Progenitor cell of endocrine pancreas (in vitro differentiated cells): ENCODE results near the gene TXNRD1. TPM values are rescaled to one million over a fixed set of nuclear protein-coding genes. Genes with fewer than 3 reads are reported as not detected.

Experiments used
- DNase-seq: peaks from one replicate; pipeline ENCODE4 v3.0.0; 2021; ENCODE audit warnings: low spot score; ENCODE audit not compliant: unreplicated experiment
- H3K27ac Mint-ChIP-seq: 2 replicates; pipeline ENCODE4 v1.8.0; 2021; ENCODE audit warnings: mild to moderate bottlenecking, moderate library complexity, mixed read lengths
- H3K27me3 Mint-ChIP-seq: 2 replicates; pipeline ENCODE4 v1.8.0; 2021; ENCODE audit warnings: mixed read lengths
- H3K36me3 Mint-ChIP-seq: 2 replicates; pipeline ENCODE4 v1.8.0; 2022; ENCODE audit warnings: mixed read lengths; ENCODE audit not compliant: insufficient read depth
- H3K4me1 Mint-ChIP-seq: 2 replicates; pipeline ENCODE4 v1.8.0; 2021; ENCODE audit warnings: low read depth, mixed read lengths
- H3K4me3 Mint-ChIP-seq: 2 replicates; pipeline ENCODE4 v1.8.0; 2021; ENCODE audit warnings: low read depth, mild to moderate bottlenecking, moderate library complexity, mixed read lengths
- H3K9me3 Mint-ChIP-seq: 2 replicates; pipeline ENCODE4 v1.8.0; 2021; ENCODE audit warnings: low read depth, mixed read lengths
- total RNA-seq: library from RNA; stranded (reverse); gene quantifications from 2 replicates; pipeline ENCODE4 v1.2.1, GENCODE V29; 2021
- TF ChIP-seq, protein P1 (sequence below): fragments of 200-600 bp; sonication (generic); IDR thresholded peaks from one replicate; pipeline ENCODE4 v1.5.0; 2021; ENCODE audit warnings: antibody characterized with exemption, mild to moderate bottlenecking; ENCODE audit not compliant: unreplicated experiment

The TXNRD1 gene
- total RNA-seq, 1 donor from 2014 or later, result 116 TPM

DNA sequence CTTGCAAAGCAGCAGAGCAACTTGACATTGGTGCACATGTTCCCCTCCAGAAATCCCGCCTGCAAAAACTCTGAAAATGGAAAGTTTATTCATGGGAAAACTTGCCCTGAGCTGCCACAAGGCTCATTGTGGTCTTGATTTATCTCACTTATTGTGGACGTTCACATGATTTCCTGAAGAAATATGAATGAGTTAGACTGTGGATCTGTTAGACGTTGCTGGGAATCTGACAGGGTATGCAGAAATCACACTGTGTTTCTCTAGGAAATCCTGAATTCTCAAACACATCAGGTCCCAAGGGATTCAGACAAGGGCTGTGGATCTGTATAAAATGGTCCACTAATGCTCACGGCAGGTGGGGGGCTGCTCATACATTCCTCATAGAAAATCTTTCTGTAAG, 160.2 kb downstream of the TXNRD1 start:
- H3K9me3 Mint-ChIP-seq, result no peaks in the 10 kb centered on the region
- DNase-seq, result no peak
- H3K36me3 Mint-ChIP-seq, result no peaks in the 10 kb centered on the region
- peaks cover 3% of the 10 kb centered on the region for H3K4me1 Mint-ChIP-seq
- H3K27me3 Mint-ChIP-seq, result peaks cover 11% of the 10 kb centered on the region
- H3K4me3 Mint-ChIP-seq, result no peak overlapping the region
- H3K27ac Mint-ChIP-seq, result no peak overlapping the region
- TF ChIP-seq, protein P1, sequence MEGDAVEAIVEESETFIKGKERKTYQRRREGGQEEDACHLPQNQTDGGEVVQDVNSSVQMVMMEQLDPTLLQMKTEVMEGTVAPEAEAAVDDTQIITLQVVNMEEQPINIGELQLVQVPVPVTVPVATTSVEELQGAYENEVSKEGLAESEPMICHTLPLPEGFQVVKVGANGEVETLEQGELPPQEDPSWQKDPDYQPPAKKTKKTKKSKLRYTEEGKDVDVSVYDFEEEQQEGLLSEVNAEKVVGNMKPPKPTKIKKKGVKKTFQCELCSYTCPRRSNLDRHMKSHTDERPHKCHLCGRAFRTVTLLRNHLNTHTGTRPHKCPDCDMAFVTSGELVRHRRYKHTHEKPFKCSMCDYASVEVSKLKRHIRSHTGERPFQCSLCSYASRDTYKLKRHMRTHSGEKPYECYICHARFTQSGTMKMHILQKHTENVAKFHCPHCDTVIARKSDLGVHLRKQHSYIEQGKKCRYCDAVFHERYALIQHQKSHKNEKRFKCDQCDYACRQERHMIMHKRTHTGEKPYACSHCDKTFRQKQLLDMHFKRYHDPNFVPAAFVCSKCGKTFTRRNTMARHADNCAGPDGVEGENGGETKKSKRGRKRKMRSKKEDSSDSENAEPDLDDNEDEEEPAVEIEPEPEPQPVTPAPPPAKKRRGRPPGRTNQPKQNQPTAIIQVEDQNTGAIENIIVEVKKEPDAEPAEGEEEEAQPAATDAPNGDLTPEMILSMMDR, result no peak

DNA sequence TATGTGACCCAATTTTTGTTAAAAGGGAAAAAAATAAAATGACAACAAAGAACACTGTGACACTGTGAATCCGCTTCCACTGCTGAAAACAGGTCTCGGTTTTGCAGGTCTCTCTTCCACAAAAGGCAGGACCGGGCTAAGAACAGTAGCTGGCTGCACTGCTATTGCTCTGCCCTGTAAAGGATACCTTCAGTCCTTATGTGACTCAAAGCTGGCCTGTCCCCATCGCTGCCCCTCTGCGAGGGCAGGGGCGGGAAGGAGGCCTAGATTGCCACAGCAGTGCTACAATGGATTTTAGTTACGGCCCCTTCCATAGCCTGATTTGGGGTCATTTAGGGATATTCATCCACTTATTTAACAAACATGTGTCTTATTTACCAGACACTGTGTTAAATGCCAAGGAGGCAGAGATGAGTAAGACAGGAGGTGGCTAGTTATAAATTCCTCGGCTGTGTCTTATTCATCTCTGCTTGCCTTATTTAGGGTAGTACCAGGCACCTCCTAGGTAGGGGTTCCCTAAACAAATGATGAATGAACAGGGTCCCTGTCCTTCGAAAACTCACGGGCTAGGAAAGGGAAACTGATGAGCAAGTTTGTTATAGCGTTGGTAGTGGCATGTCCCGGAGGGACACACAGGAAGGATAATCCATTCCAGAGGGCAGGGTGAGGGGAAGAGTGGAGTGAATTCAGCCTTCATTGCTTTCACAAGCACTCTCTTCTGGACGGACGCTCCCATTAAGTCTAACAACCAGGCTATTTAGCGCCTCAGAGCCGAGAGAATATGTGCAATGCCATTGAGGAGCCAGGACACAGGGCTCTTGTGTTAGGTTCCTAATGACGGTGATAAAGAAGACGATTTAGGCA, 161.3 kb downstream of the TXNRD1 start:
- no peak overlapping the region for H3K4me3 Mint-ChIP-seq
- DNase-seq, result no peak
- peaks cover 14% of the 10 kb centered on the region for H3K27me3 Mint-ChIP-seq
- no peaks in the 10 kb centered on the region for H3K36me3 Mint-ChIP-seq
- no peak overlapping the region for H3K27ac Mint-ChIP-seq
- no peaks in the 10 kb centered on the region for H3K4me1 Mint-ChIP-seq
- H3K9me3 Mint-ChIP-seq, result no peaks in the 10 kb centered on the region
- TF ChIP-seq, protein P1, result no peak

DNA sequence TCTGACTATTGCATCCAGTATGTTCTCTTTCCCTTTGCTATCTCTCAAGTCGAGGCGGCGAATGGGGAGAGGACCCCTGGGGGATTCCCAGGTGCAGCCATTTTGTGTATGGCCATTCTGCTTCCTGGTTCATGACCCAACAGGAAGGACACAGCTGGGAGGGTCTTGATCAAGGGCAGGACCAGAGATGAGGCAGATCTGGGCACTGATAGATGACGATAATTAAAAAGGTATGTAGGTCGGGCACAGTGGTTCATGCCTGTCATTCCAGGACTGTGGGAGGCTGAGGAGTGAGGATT, 161.9 kb downstream of the TXNRD1 start:
- Mint-ChIP-seq H3K27me3 (peaks cover 14% of the 10 kb centered on the region), H3K9me3 (no peaks in the 10 kb centered on the region), H3K36me3 (no peaks in the 10 kb centered on the region), H3K4me3 (no peak overlapping the region), H3K27ac (no peak overlapping the region), H3K4me1 (no peaks in the 10 kb centered on the region)
- no peak for DNase-seq
- TF ChIP-seq, protein P1, result no peak

DNA sequence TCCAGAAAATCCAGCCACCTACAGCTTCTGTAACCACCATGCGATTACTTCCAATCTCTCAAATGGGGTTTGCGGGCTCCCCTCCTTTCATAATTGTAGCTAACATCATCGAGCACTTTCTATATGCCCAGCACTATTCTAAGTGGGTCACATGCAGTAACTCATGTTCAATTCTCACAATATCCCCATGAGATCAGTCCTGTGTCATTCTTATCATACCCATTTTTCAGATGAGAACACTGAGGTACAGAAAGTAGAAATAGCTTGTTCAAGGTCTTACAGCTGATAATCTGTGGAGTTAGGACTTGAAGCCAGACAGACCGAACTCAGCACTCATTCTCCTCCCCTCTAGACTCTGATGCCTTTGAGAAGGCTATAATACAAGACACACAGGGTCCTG, 162.8 kb downstream of the TXNRD1 start:
- Mint-ChIP-seq H3K4me3 (no peak overlapping the region), H3K36me3 (no peaks in the 10 kb centered on the region)

DNA sequence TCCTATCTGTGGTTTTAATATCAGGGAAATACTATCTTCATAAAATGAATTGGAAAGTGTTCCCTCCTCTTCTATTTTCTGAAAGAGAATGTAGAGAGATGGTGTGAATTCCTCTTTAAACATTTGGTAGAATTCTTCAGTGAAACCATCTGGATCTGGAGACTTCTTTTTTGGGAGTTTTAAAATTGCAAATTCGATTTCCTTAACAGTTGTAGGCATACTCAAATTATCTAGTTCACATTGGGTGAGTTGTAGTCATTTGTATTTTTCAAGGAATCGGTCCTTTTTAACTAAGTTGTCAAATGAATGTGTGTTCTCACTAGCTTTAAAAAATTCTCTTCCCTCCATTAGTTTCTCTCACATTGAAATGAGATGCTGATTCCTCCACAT, 165.8 kb downstream of the TXNRD1 start:
- DNase-seq, result no peak
- H3K4me1 Mint-ChIP-seq, result no peaks in the 10 kb centered on the region
- peaks cover 2% of the 10 kb centered on the region for H3K36me3 Mint-ChIP-seq
- TF ChIP-seq, protein P1, result no peak
- no peak overlapping the region for H3K27ac Mint-ChIP-seq
- peaks cover 14% of the 10 kb centered on the region for H3K27me3 Mint-ChIP-seq
- no peak overlapping the region for H3K4me3 Mint-ChIP-seq
- H3K9me3 Mint-ChIP-seq, result no peaks in the 10 kb centered on the region

More for the DNA sequence above, 162.8 kb downstream of the TXNRD1 start:
- H3K27me3 Mint-ChIP-seq, result peaks cover 14% of the 10 kb centered on the region
- no peak for DNase-seq
- no peak overlapping the region for H3K27ac Mint-ChIP-seq
- H3K4me1 Mint-ChIP-seq, result no peaks in the 10 kb centered on the region
- H3K9me3 Mint-ChIP-seq, result no peaks in the 10 kb centered on the region
- TF ChIP-seq, protein P1, result no peak
